ENCODE data around the gene ERICH6B. TPM values are rescaled to one million over a fixed set of nuclear protein-coding genes. Genes with fewer than 3 reads are reported as not detected.
"Not testable (repeated sequence)": the region's sequence is repeated elsewhere in the genome, so short reads cannot be mapped to it uniquely, and the experiment has no call there.

ERICH6B gene
- total RNA-seq, 1 donor from 2014 or later, result not detected

- no peak for TF ChIP-seq CTCF (conservative IDR thresholded peaks at IDR 0.05)
- Mint-ChIP-seq H3K9me3 (no peaks in the 10 kb centered on the region), H3K27ac (no peak overlapping the region), H3K27me3 (peaks cover 4% of the 10 kb centered on the region), H3K36me3 (no peaks in the 10 kb centered on the region), H3K4me3 (no peak overlapping the region), H3K4me1 (ENCODE audit: unreplicated experiment) (no peaks in the 10 kb centered on the region)
- no peak for DNase-seq (ENCODE audit: extremely low spot score, unreplicated experiment)
Measured at GRCh38 chr13:45654633-45655349, 39.3 kb upstream of the ERICH6B start.

GRCh38 chr13:45645263-45645662 lies 29.7 kb upstream of the ERICH6B start:
- not testable (repeated sequence) for H3K36me3 Mint-ChIP-seq; DNase-seq (ENCODE audit: extremely low spot score, unreplicated experiment); H3K27ac Mint-ChIP-seq; H3K4me1 Mint-ChIP-seq (ENCODE audit: unreplicated experiment); H3K27me3 Mint-ChIP-seq; H3K4me3 Mint-ChIP-seq
- peaks cover 11% of the 10 kb centered on the region for H3K9me3 Mint-ChIP-seq

GRCh38 chr13:45642159-45642558 lies 26.6 kb upstream of the ERICH6B start:
- H3K4me1 Mint-ChIP-seq (ENCODE audit: unreplicated experiment); H3K4me3 Mint-ChIP-seq; H3K36me3 Mint-ChIP-seq; DNase-seq (ENCODE audit: extremely low spot score, unreplicated experiment); H3K27me3 Mint-ChIP-seq; H3K27ac Mint-ChIP-seq: not testable (repeated sequence)
- H3K9me3 Mint-ChIP-seq, result peaks cover 11% of the 10 kb centered on the region

- not testable (repeated sequence) for H3K27me3 Mint-ChIP-seq; H3K27ac Mint-ChIP-seq; H3K36me3 Mint-ChIP-seq; DNase-seq (ENCODE audit: extremely low spot score, unreplicated experiment); H3K4me3 Mint-ChIP-seq; H3K4me1 Mint-ChIP-seq (ENCODE audit: unreplicated experiment); H3K9me3 Mint-ChIP-seq
Measured at GRCh38 chr13:45635291-45635690, 19.8 kb upstream of the ERICH6B start.

- Mint-ChIP-seq H3K36me3 (no peaks in the 10 kb centered on the region), H3K27me3 (peaks cover 13% of the 10 kb centered on the region), H3K9me3 (no peaks in the 10 kb centered on the region), H3K4me1 (ENCODE audit: unreplicated experiment) (peaks cover 5% of the 10 kb centered on the region), H3K4me3 (no peak overlapping the region), H3K27ac (no peak overlapping the region)
- no peak for TF ChIP-seq CTCF (conservative IDR thresholded peaks at IDR 0.05)
- no peak for DNase-seq (ENCODE audit: extremely low spot score, unreplicated experiment)
Measured at GRCh38 chr13:45630791-45631190, 15.3 kb upstream of the ERICH6B start.

GRCh38 chr13:45629940-45630339 lies 14.4 kb upstream of the ERICH6B start:
- Mint-ChIP-seq H3K4me3 (no peak overlapping the region), H3K4me1 (ENCODE audit: unreplicated experiment) (peaks cover 5% of the 10 kb centered on the region), H3K27me3 (peaks cover 19% of the 10 kb centered on the region), H3K9me3 (no peaks in the 10 kb centered on the region), H3K27ac (no peak overlapping the region), H3K36me3 (no peaks in the 10 kb centered on the region)
- no peak for DNase-seq (ENCODE audit: extremely low spot score, unreplicated experiment)
- TF ChIP-seq CTCF (conservative IDR thresholded peaks at IDR 0.05), result no peak

GRCh38 chr13:45628094-45628493 lies 12.6 kb upstream of the ERICH6B start:
- H3K4me1 Mint-ChIP-seq (ENCODE audit: unreplicated experiment), result peaks cover 5% of the 10 kb centered on the region
- H3K27ac Mint-ChIP-seq, result no peak overlapping the region
- no peak for DNase-seq (ENCODE audit: extremely low spot score, unreplicated experiment)
- peaks cover 25% of the 10 kb centered on the region for H3K27me3 Mint-ChIP-seq
- TF ChIP-seq CTCF (conservative IDR thresholded peaks at IDR 0.05), result no peak
- no peak overlapping the region for H3K4me3 Mint-ChIP-seq
- H3K9me3 Mint-ChIP-seq, result no peaks in the 10 kb centered on the region
- no peaks in the 10 kb centered on the region for H3K36me3 Mint-ChIP-seq
